ENCODE data around the gene BLZF1. TPM values are rescaled to one million over a fixed set of nuclear protein-coding genes. Genes with fewer than 3 reads are reported as not detected.

BLZF1 gene
- total and polyA plus RNA-seq, 9 donors = 9.2 to 28.8 (median 19.2) TPM

GRCh38 chr1:169325117-169325516 is 42.9 kb upstream of the BLZF1 start:
- H3K4me1 ChIP-seq (ENCODE audit: insufficient read depth) = no peaks in the 10 kb centered on the region
- intact Hi-C loops (cut with DNase I) = no loop called here
- no peaks in the 10 kb centered on the region for H3K9me3 ChIP-seq
- no peak overlapping the region for H3K27ac ChIP-seq
- no peak for DNase-seq
- TF ChIP-seq CTCF (IDR thresholded peaks at IDR 0.05) (no peak), POLR2A (IDR thresholded peaks at IDR 0.05) (no peak), EP300 (IDR thresholded peaks at IDR 0.05) (no peak)
- H3K27me3 ChIP-seq = no peaks in the 10 kb centered on the region
- no peak overlapping the region for H3K4me3 ChIP-seq
- H3K36me3 ChIP-seq = no peaks in the 10 kb centered on the region
- 91 to 100% (median 96%) methylated on average over 1 of the region's 1 CpG for WGBS, 3 donors

GRCh38 chr1:169326261-169326955 is 41.6 kb upstream of the BLZF1 start:
- no peak overlapping the region for H3K4me3 ChIP-seq
- H3K27ac ChIP-seq = no peak overlapping the region
- no peaks in the 10 kb centered on the region for H3K9me3 ChIP-seq
- H3K27me3 ChIP-seq = no peaks in the 10 kb centered on the region
- no peaks in the 10 kb centered on the region for H3K4me1 ChIP-seq (ENCODE audit: insufficient read depth)
- H3K36me3 ChIP-seq = no peaks in the 10 kb centered on the region
- WGBS, 3 donors = 85 to 88% (median 86%) methylated on average over 3 of the region's 3 CpGs
- TF ChIP-seq POLR2A (IDR thresholded peaks at IDR 0.05) = no peak
- TF ChIP-seq EP300 (IDR thresholded peaks at IDR 0.05) = no peak
- no peak for TF ChIP-seq CTCF (IDR thresholded peaks at IDR 0.05)
- DNase-seq = no peak
- intact Hi-C loops (cut with DNase I) = no loop called here

GRCh38 chr1:169326956-169327268 is 41.1 kb upstream of the BLZF1 start:
- H3K27me3 ChIP-seq = no peaks in the 10 kb centered on the region
- H3K4me3 ChIP-seq = no peak overlapping the region
- H3K9me3 ChIP-seq = no peaks in the 10 kb centered on the region
- DNase-seq = no peak
- no peak overlapping the region for H3K27ac ChIP-seq
- no peaks in the 10 kb centered on the region for H3K36me3 ChIP-seq
- TF ChIP-seq CTCF (IDR thresholded peaks at IDR 0.05) (no peak), EP300 (IDR thresholded peaks at IDR 0.05) (no peak), POLR2A (IDR thresholded peaks at IDR 0.05) (no peak)
- intact Hi-C loops (cut with DNase I) = no loop called here
- H3K4me1 ChIP-seq (ENCODE audit: insufficient read depth) = no peaks in the 10 kb centered on the region

- 90 to 96% (median 92%) methylated on average over 2 of the region's 2 CpGs for WGBS, 3 donors
- no peak overlapping the region for H3K4me3 ChIP-seq
- DNase-seq = no peak
- no peak overlapping the region for H3K27ac ChIP-seq
- no peaks in the 10 kb centered on the region for H3K27me3 ChIP-seq
- TF ChIP-seq POLR2A (IDR thresholded peaks at IDR 0.05) = no peak
- TF ChIP-seq EP300 (IDR thresholded peaks at IDR 0.05) = no peak
- TF ChIP-seq CTCF (IDR thresholded peaks at IDR 0.05) = no peak
- no peaks in the 10 kb centered on the region for H3K9me3 ChIP-seq
- intact Hi-C loops (cut with DNase I) = no loop called here
- no peaks in the 10 kb centered on the region for H3K36me3 ChIP-seq
- no peaks in the 10 kb centered on the region for H3K4me1 ChIP-seq (ENCODE audit: insufficient read depth)
Measured at GRCh38 chr1:169327875-169328274, 40.1 kb upstream of the BLZF1 start.

Data from ovary (tissue), 9 donors.